Fibroblast of pulmonary artery (primary cell): ENCODE measurements around the gene MOB1B.
A peak's percentile ranks its signal among the peaks of the same experiment; 100 is the strongest.

Experiments used
- DNase-seq: peaks from one replicate; pipeline ENCODE4 v3.0.0-alpha.2; 2010; ENCODE audit warnings: low read depth
- H3K4me3 ChIP-seq: replicated peaks from 2 replicates; pipeline ENCODE4 v1.5.1; 2011; ENCODE audit warnings: low read depth, mild to moderate bottlenecking, control low read depth, low read length, moderate library complexity
- CTCF ChIP-seq: IDR thresholded peaks from 2 replicates; pipeline ENCODE4 v1.5.1; 2011; ENCODE audit warnings: mild to moderate bottlenecking, control low read depth, low read length, inconsistent platforms; ENCODE audit errors: missing control alignments

Gene MOB1B

GRCh38 chr4:70873216-70873615 lies 29.0 kb upstream of the MOB1B start:
- no peak for DNase-seq
- TF ChIP-seq CTCF, result no peak
- H3K4me3 ChIP-seq, result no peak overlapping the region

GRCh38 chr4:70874268-70875156 lies 27.7 kb upstream of the MOB1B start:
- no peak for TF ChIP-seq CTCF
- no peak for DNase-seq
- no peak overlapping the region for H3K4me3 ChIP-seq

GRCh38 chr4:70877556-70877955 lies 24.6 kb upstream of the MOB1B start:
- TF ChIP-seq CTCF, result no peak
- DNase-seq, result no peak
- H3K4me3 ChIP-seq, result no peak overlapping the region

GRCh38 chr4:70880739-70881138 lies 21.4 kb upstream of the MOB1B start:
- H3K4me3 ChIP-seq, result no peak overlapping the region
- no peak for DNase-seq
- no peak for TF ChIP-seq CTCF

- DNase-seq, result no peak
- no peak overlapping the region for H3K4me3 ChIP-seq
- no peak for TF ChIP-seq CTCF
Measured at GRCh38 chr4:70885174-70885573, 17.0 kb upstream of the MOB1B start.

- peak; percentile 10 for DNase-seq
- H3K4me3 ChIP-seq, result no peak overlapping the region
- TF ChIP-seq CTCF, result no peak
Measured at GRCh38 chr4:70892086-70892769, 9.9 kb upstream of the MOB1B start.
